T-helper 1 cell treated with Interleukin-12 subunit alpha and Interleukin-12 subunit beta and Interleukin-4 antibody, amounts not matched to agents 30 μg/mL and 1 μg/mL, for 36 hours (primary cell): ENCODE measurements around the gene SMYD1.

Experiments
- H3K27ac Mint-ChIP-seq: one replicate; pipeline ENCODE4 v1.8.0; 2021; ENCODE audit warnings: mild to moderate bottlenecking, mixed read lengths
- H3K27me3 Mint-ChIP-seq: one replicate; pipeline ENCODE4 v1.8.0; 2021; ENCODE audit warnings: low read depth, mixed read lengths
- H3K36me3 Mint-ChIP-seq: one replicate; pipeline ENCODE4 v1.8.0; 2021; ENCODE audit warnings: low read depth, mixed read lengths
- H3K4me1 Mint-ChIP-seq: one replicate; pipeline ENCODE4 v1.8.0; 2021; ENCODE audit warnings: low read depth, mixed read lengths
- H3K4me3 Mint-ChIP-seq: one replicate; pipeline ENCODE4 v1.8.0; 2021; ENCODE audit warnings: mild to moderate bottlenecking, moderate library complexity, mixed read lengths
- H3K9me3 Mint-ChIP-seq: one replicate; pipeline ENCODE4 v1.8.0; 2021; ENCODE audit warnings: mixed read lengths

The SMYD1 gene

GRCh38 chr2:88087763-88088162 is 20.1 kb downstream of the SMYD1 start:
- Mint-ChIP-seq H3K27me3 (no peaks in the 10 kb centered on the region), H3K9me3 (no peaks in the 10 kb centered on the region), H3K27ac (no peak overlapping the region), H3K36me3 (peaks cover 1% of the 10 kb centered on the region), H3K4me1 (peaks cover 7% of the 10 kb centered on the region), H3K4me3 (no peak overlapping the region)

GRCh38 chr2:88088999-88089398 is 21.4 kb downstream of the SMYD1 start:
- H3K4me3 Mint-ChIP-seq: no peak overlapping the region
- no peaks in the 10 kb centered on the region for H3K27me3 Mint-ChIP-seq
- peaks cover 1% of the 10 kb centered on the region for H3K36me3 Mint-ChIP-seq
- H3K9me3 Mint-ChIP-seq: no peaks in the 10 kb centered on the region
- H3K4me1 Mint-ChIP-seq: peaks cover 7% of the 10 kb centered on the region
- no peak overlapping the region for H3K27ac Mint-ChIP-seq

DNA sequence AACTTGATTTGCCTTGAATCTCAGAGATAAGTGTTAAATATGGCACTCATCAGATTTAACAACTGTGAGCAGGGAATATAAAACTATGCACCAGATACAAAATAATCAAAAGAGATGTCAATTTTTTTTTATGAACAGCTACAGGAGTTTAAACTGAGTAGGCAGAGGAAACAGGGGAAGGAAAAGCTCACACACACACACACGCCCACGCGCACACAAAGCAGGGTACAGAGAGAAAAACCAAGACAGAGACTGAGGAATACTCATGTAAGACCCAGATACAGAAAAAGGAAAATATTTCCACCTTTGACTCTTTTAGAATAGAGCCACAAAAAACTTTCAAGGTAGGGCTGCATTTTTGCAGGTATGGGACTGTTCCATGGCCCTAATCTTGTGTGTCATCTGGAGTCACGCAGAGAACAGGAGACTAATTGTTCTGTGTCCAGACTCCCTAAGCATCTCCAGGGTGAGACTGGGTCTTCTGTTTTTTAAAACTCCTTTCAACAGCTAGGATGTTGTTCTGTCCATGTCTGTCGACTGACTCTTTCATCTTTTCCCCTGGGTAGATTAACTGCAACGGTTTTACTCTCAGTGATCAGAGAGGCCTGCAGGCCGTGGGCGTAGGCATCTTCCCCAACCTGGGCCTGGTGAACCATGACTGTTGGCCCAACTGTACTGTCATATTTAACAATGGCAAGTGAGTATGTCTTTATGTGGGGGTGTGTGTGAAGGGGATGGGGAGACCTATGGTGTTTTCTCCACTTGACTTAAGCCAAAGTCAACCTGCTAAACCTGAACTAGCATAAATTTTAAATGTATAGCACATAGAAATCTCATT is 23.0 kb downstream of the SMYD1 start:
- Mint-ChIP-seq H3K4me3 (no peak overlapping the region), H3K9me3 (no peaks in the 10 kb centered on the region), H3K4me1 (peaks cover 7% of the 10 kb centered on the region), H3K27me3 (no peaks in the 10 kb centered on the region), H3K36me3 (peaks cover 1% of the 10 kb centered on the region), H3K27ac (no peak overlapping the region)

GRCh38 chr2:88091943-88092342 is 24.3 kb downstream of the SMYD1 start:
- Mint-ChIP-seq H3K27me3 (no peaks in the 10 kb centered on the region), H3K27ac (no peak overlapping the region), H3K9me3 (no peaks in the 10 kb centered on the region), H3K4me1 (peaks cover 7% of the 10 kb centered on the region), H3K36me3 (peaks cover 1% of the 10 kb centered on the region), H3K4me3 (no peak overlapping the region)

DNA sequence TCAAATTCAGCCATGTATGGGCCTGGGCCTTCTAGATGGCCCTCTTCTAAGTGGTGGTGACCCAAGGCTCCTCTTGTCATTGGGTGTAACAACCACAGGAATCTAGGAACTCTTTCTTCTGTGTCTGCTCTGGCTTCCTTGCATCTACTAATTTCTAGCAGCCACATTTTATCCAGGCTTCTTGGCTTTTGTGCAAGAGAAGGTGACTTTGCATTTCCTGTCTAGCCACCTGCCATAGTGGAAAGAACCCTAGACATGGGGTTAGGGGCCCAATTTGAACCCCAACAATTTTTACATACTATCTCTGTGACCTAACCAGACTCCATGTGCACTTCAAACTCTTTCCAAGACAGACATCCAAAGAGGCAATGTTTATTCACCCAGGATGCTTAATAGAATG is 25.1 kb downstream of the SMYD1 start:
- Mint-ChIP-seq H3K27ac (no peak overlapping the region), H3K4me1 (peaks cover 7% of the 10 kb centered on the region), H3K36me3 (peaks cover 1% of the 10 kb centered on the region), H3K27me3 (no peaks in the 10 kb centered on the region), H3K4me3 (no peak overlapping the region), H3K9me3 (no peaks in the 10 kb centered on the region)

DNA sequence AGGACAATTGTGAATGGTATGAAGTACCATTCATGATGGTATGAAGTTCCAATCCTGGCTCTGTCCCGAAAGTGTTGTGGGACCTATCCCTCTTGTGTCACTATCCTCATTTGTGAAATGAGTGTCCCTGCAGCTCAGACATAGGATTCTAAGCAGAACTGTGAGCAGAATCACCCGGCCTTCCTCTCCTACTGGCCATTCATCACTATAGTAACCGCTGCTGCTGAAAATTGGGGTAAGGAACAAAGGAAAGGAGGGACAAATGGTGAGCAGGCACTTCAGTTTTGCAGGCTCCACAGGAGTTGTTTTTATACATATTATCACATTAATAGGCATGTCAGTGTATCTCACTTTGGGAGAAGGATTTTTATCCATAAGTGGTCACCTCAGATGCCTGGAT is 27.4 kb downstream of the SMYD1 start:
- Mint-ChIP-seq H3K27ac (no peak overlapping the region), H3K9me3 (no peaks in the 10 kb centered on the region)

GRCh38 chr2:88096708-88097107 is 29.1 kb downstream of the SMYD1 start:
- H3K9me3 Mint-ChIP-seq: no peaks in the 10 kb centered on the region
- H3K36me3 Mint-ChIP-seq: no peaks in the 10 kb centered on the region
- no peak overlapping the region for H3K4me3 Mint-ChIP-seq
- H3K4me1 Mint-ChIP-seq: no peaks in the 10 kb centered on the region
- H3K27ac Mint-ChIP-seq: no peak overlapping the region
- no peaks in the 10 kb centered on the region for H3K27me3 Mint-ChIP-seq

More for the DNA sequence above, 27.4 kb downstream of the SMYD1 start:
- peaks cover 1% of the 10 kb centered on the region for H3K36me3 Mint-ChIP-seq
- H3K27me3 Mint-ChIP-seq: no peaks in the 10 kb centered on the region
- no peak overlapping the region for H3K4me3 Mint-ChIP-seq
- peaks cover 7% of the 10 kb centered on the region for H3K4me1 Mint-ChIP-seq

- no peaks in the 10 kb centered on the region for H3K27me3 Mint-ChIP-seq
- H3K9me3 Mint-ChIP-seq: no peaks in the 10 kb centered on the region
- H3K4me1 Mint-ChIP-seq: no peaks in the 10 kb centered on the region
- H3K27ac Mint-ChIP-seq: no peak overlapping the region
- H3K4me3 Mint-ChIP-seq: no peak overlapping the region
- no peaks in the 10 kb centered on the region for H3K36me3 Mint-ChIP-seq
Measured at GRCh38 chr2:88097192-88097591, 29.6 kb downstream of the SMYD1 start.

DNA sequence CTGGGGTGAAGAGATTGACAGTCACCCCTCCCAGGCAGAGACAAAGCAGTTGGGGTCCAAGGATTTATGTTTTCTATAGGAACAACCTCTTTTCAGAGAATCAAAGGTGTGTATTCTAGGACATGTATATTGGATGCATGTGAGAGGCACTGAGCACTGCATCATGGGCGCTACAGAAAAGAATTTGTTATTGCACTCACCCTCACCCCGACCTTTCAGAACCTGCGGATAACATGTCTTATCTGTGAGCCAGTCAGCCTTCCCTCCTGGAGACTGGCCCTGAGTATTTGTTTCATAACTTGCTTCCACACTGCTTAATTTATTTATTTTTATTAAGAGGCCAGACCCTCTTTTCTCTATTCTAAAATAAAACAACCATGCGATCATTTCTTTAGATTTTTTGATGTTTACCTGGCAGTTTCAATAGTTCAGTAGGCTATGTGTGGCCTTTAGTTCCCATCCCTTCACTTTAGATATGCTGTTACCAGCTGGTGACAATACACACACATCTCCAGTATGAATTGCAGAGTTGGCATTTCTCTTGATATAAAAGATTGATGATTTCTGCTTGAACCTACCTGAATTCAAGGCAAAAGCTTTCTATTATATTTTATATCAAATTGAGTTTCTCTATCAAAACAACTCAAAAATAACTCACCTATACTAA is 30.4 kb downstream of the SMYD1 start:
- Mint-ChIP-seq H3K4me1 (no peaks in the 10 kb centered on the region), H3K4me3 (no peak overlapping the region), H3K36me3 (no peaks in the 10 kb centered on the region), H3K9me3 (no peaks in the 10 kb centered on the region), H3K27ac (no peak overlapping the region), H3K27me3 (peaks cover 8% of the 10 kb centered on the region)

- peaks cover 8% of the 10 kb centered on the region for H3K27me3 Mint-ChIP-seq
- H3K4me1 Mint-ChIP-seq: no peaks in the 10 kb centered on the region
- H3K9me3 Mint-ChIP-seq: no peaks in the 10 kb centered on the region
- H3K27ac Mint-ChIP-seq: no peak overlapping the region
- H3K36me3 Mint-ChIP-seq: no peaks in the 10 kb centered on the region
- no peak overlapping the region for H3K4me3 Mint-ChIP-seq
Measured at GRCh38 chr2:88098558-88098900, 30.9 kb downstream of the SMYD1 start.

GRCh38 chr2:88099798-88100488 is 32.3 kb downstream of the SMYD1 start:
- Mint-ChIP-seq H3K27ac (no peak overlapping the region), H3K27me3 (peaks cover 8% of the 10 kb centered on the region), H3K9me3 (no peaks in the 10 kb centered on the region), H3K4me3 (no peak overlapping the region), H3K36me3 (no peaks in the 10 kb centered on the region), H3K4me1 (no peaks in the 10 kb centered on the region)

DNA sequence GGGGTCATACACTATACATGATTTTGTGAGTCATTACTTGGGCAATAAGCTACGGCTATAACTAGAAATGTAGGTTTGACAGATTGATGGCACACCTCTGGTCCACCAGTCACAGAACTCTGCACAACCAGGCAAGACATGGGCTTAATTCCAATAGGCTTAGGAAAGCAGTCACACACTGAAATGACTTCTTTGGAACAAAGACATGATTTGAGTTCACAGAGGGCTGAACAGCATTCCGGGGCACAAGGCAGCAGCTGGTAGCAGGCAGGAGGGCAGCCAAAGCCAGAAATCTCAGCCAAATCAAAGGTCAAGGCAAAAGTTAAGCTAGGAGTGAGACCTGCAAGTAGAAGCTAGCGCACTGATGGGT is 32.8 kb downstream of the SMYD1 start:
- no peak overlapping the region for H3K4me3 Mint-ChIP-seq
- no peaks in the 10 kb centered on the region for H3K9me3 Mint-ChIP-seq
- no peak overlapping the region for H3K27ac Mint-ChIP-seq
- no peaks in the 10 kb centered on the region for H3K36me3 Mint-ChIP-seq
- no peaks in the 10 kb centered on the region for H3K4me1 Mint-ChIP-seq
- peaks cover 8% of the 10 kb centered on the region for H3K27me3 Mint-ChIP-seq

DNA sequence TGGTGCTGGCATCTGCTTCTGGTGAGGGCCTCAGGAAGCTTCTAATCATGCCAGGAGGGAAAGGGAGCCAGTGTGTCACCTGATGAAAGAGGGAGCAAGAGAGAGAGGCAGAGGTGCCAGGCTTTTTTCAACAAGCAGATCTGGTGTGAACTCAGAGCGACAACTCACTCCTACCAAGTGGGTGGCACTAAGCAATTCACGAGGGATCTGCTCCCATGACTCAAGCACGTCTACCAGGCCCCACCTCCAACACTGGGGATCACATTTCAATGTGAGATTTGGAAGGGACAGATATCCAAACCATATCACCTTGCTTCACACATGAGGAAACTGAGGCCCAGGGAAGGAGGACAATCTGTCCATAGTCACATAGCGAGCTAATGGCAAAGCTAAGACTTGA is 41.2 kb downstream of the SMYD1 start:
- no peaks in the 10 kb centered on the region for H3K27me3 Mint-ChIP-seq
- no peaks in the 10 kb centered on the region for H3K9me3 Mint-ChIP-seq
- H3K4me1 Mint-ChIP-seq: no peaks in the 10 kb centered on the region
- H3K4me3 Mint-ChIP-seq: no peak overlapping the region
- no peak overlapping the region for H3K27ac Mint-ChIP-seq
- H3K36me3 Mint-ChIP-seq: no peaks in the 10 kb centered on the region

GRCh38 chr2:88110830-88111229 is 43.2 kb downstream of the SMYD1 start:
- Mint-ChIP-seq H3K4me3 (no peak overlapping the region), H3K4me1 (no peaks in the 10 kb centered on the region), H3K36me3 (no peaks in the 10 kb centered on the region), H3K27ac (no peak overlapping the region), H3K9me3 (no peaks in the 10 kb centered on the region), H3K27me3 (no peaks in the 10 kb centered on the region)

GRCh38 chr2:88113069-88113468 is 45.4 kb downstream of the SMYD1 start:
- Mint-ChIP-seq H3K4me1 (no peaks in the 10 kb centered on the region), H3K9me3 (no peaks in the 10 kb centered on the region), H3K27ac (no peak overlapping the region), H3K36me3 (no peaks in the 10 kb centered on the region), H3K4me3 (no peak overlapping the region), H3K27me3 (no peaks in the 10 kb centered on the region)
